Ovary (tissue), 9 donors: ENCODE results near the gene BACH2. TPM values are rescaled to one million over a fixed set of nuclear protein-coding genes. Genes with fewer than 3 reads are reported as not detected.

Source experiments
- DNase-seq, 5 donors: peaks; one replicate each; pipeline ENCODE4 v3.0.0-alpha.2; 2019 to 2020
- H3K27ac ChIP-seq, 2 donors: fragments of 200-600 bp; one replicate each; pipeline versions ENCODE4 v1.5.1 to v1.8.0; 2019 to 2022
- H3K27me3 ChIP-seq: fragments of 200-600 bp; one replicate; pipeline ENCODE4 v1.8.0; 2022
- H3K36me3 ChIP-seq: fragments of 200-600 bp; sonication (generic); one replicate; pipeline ENCODE4 v1.5.1; 2019
- H3K4me1 ChIP-seq: one replicate; pipeline ENCODE4 v1.8.1; 2013; ENCODE audit warnings: mild to moderate bottlenecking, moderate library complexity; ENCODE audit not compliant: insufficient read depth
- H3K4me3 ChIP-seq: fragments of 200-600 bp; sonication (generic); one replicate; pipeline ENCODE4 v1.5.1; 2017
- H3K9me3 ChIP-seq, 2 donors: fragments of 200-600 bp in 1 of 2; sonication (generic) in 1 of 2; one replicate each; pipeline versions ENCODE4 v1.5.1 to v1.8.1; 2013 to 2019; ENCODE audit warnings: mild to moderate bottlenecking in 1 of 2, moderate library complexity in 1 of 2
- CTCF ChIP-seq, 3 donors: fragments of 450-650 bp in 2 of 3; fragments of 200-600 bp in 1 of 3; IDR thresholded peaks; one replicate each; pipeline versions ENCODE4 v1.5.1 to v1.8.0; 2016 to 2022; ENCODE audit warnings: antibody characterized with exemption in 3 of 3, mild to moderate bottlenecking in 1 of 3
- EP300 ChIP-seq: sonication (generic); formaldehyde crosslinking; IDR thresholded peaks from one replicate; pipeline ENCODE4 v1.6.1; 2017; ENCODE audit warnings: antibody characterized with exemption
- POLR2A ChIP-seq: fragments of 450-650 bp; IDR thresholded peaks from one replicate; pipeline ENCODE4 v1.6.1; 2017; ENCODE audit warnings: antibody characterized with exemption, mild to moderate bottlenecking, moderate library complexity
- WGBS, 3 donors: extraction: QIAGEN DNeasy Blood & Tissue Kit in 1 of 3; methylation state at CpG; one replicate each; pipeline versions ENCODE4 v1.1.5 to v1.1.7; 2013 to 2017; 5-methylcytosine and 5-hydroxymethylcytosine counted together
- intact Hi-C, 4 donors: fragments of 100-400 bp; cut with DNase I; formaldehyde crosslinking; loops; one replicate each; pipeline versions ENCODE4 v1.11.0 to v1.15.1; 2022 to 2023
- polyA plus RNA-seq, 2 donors: library from polyadenylated mRNA; stranded (reverse); fragments of 200-250 nt in 1 of 2; fragments of 350-450 nt in 1 of 2; fragmentation: Illumina TruSeq in 1 of 2; extraction: RNeasy Lipid Tissue Mini Kit (QIAGEN cat#74804) in 1 of 2; gene quantifications; one replicate each; pipeline ENCODE4 v1.2.3, GENCODE V29; 2013 to 2014
- total RNA-seq, 7 donors: library from RNA; depleted of rRNA in 2 of 7; stranded (reverse); fragments of >200 nt in 2 of 7; fragmentation: NEBNext Ultra II Directional in 3 of 7; extraction: Animal tissue kit (Norgen Biotek cat#: 25700) in 3 of 7; gene quantifications; one replicate each; pipeline versions ENCODE4 v1.1.0 to v1.2.4, GENCODE V29; 2016 to 2023
- donor health status: DM: no; HTN: no; CAD: no; lungs with moderate emphysema.
- donor health status: DM: no; HTN: no; CAD: no.
- donor health status: Bipolar disorder and iron deficiency.
- donor health status: DM: yes; HTN: yes; CAD: no.
- donor health status: DM: no; HTN: no; CAD: no.
- donor health status: DM: yes; HTN: yes; CAD: no.

BACH2 gene
- total and polyA plus RNA-seq, 9 donors = 2.6 to 19.2 (median 10.5) TPM

GRCh38 chr6:90264561-90264960, 32.1 kb downstream of the BACH2 start:
- Histone ChIP-seq H3K9me3 (no peaks in the 10 kb centered on the region), H3K36me3 (no peaks in the 10 kb centered on the region), H3K4me3 (no peak overlapping the region), H3K27me3 (no peaks in the 10 kb centered on the region), H3K27ac (no peak overlapping the region), H3K4me1 (no peaks in the 10 kb centered on the region)
- intact Hi-C loops = no loop called here
- TF ChIP-seq POLR2A (no peak), CTCF (IDR thresholded peaks at IDR 0.05) (no peak), EP300 (no peak)
- 80 to 87% (median 81%) methylated on average over 2 of the region's 2 CpGs for WGBS, 3 donors
- no peak for DNase-seq

- no peak for DNase-seq
- intact Hi-C loops = no loop called here
- no peak for TF ChIP-seq EP300
- TF ChIP-seq POLR2A = no peak
- TF ChIP-seq CTCF (IDR thresholded peaks at IDR 0.05) = no peak
- H3K4me3 ChIP-seq = no peak overlapping the region
- H3K36me3 ChIP-seq = no peaks in the 10 kb centered on the region
- H3K9me3 ChIP-seq = no peaks in the 10 kb centered on the region
- H3K27me3 ChIP-seq = no peaks in the 10 kb centered on the region
- no peaks in the 10 kb centered on the region for H3K4me1 ChIP-seq
- no peak overlapping the region for H3K27ac ChIP-seq
Observed at GRCh38 chr6:90263633-90264032, 33.0 kb downstream of the BACH2 start.

- H3K9me3 ChIP-seq = no peaks in the 10 kb centered on the region
- no peaks in the 10 kb centered on the region for H3K27me3 ChIP-seq
- H3K4me1 ChIP-seq = no peaks in the 10 kb centered on the region
- H3K27ac ChIP-seq = no peak overlapping the region
- no peak for DNase-seq
- intact Hi-C loops = no loop called here
- no peak overlapping the region for H3K4me3 ChIP-seq
- no peaks in the 10 kb centered on the region for H3K36me3 ChIP-seq
- TF ChIP-seq EP300 (no peak), CTCF (IDR thresholded peaks at IDR 0.05) (no peak), POLR2A (no peak)
- 96 to 97% (median 97%) methylated on average over 2 of the region's 2 CpGs for WGBS, 3 donors
Observed at GRCh38 chr6:90261801-90262200, 34.8 kb downstream of the BACH2 start.

GRCh38 chr6:90257486-90257738, 39.2 kb downstream of the BACH2 start:
- H3K9me3 ChIP-seq = no peaks in the 10 kb centered on the region
- intact Hi-C loops = no loop called here
- TF ChIP-seq CTCF (IDR thresholded peaks at IDR 0.05) = no peak
- TF ChIP-seq EP300 = no peak
- TF ChIP-seq POLR2A = no peak
- H3K27ac ChIP-seq = no peak overlapping the region
- DNase-seq = no peak
- no peak overlapping the region for H3K4me3 ChIP-seq
- no peaks in the 10 kb centered on the region for H3K27me3 ChIP-seq
- 84 to 94% (median 91%) methylated on average over 1 of the region's 1 CpG for WGBS, 3 donors
- H3K4me1 ChIP-seq = peaks cover 3% of the 10 kb centered on the region
- no peaks in the 10 kb centered on the region for H3K36me3 ChIP-seq
